ENCODE data around the gene ADAMTSL1.
A peak's percentile ranks its signal among the peaks of the same experiment; 100 is the strongest.

Gene ADAMTSL1

DNA sequence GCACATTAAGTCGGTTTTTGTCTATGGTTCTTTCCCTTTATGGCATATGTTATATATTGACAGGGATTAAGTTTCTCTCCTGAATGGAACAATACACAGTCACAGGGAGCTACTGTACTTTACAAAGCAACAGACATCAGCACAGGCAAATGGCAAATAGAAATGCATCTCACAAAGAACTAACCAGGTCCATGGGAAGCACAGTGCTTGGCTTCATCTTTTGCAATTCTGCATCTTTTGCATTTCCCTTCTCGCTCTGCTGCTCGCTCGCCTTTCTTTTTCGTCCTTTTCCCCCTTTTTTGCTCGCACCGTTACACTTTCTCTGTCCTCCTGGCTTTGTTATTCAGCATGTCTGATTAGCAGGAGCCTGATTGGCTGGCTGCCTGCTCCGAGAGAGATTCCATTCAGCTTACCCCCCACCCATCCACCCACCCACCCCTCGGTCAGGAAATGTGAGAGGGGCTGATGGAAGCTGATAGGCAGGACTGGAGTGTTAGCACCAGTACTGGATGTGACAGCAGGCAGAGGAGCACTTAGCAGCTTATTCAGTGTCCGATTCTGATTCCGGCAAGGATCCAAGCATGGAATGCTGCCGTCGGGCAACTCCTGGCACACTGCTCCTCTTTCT, at the start of gene ADAMTSL1:
ADAMTSL1 (plus strand) TSS at position 502 of the 628 bp plus-strand sequence; CDS start at position 582, 80 bp downstream.
- H3K4me1 Mint-ChIP-seq (ENCODE audit: low read depth): no peaks in the 10 kb centered on the region
- no peak within 1 kb of the TSS for H3K4me3 Mint-ChIP-seq
- no peaks in the 10 kb centered on the region for H3K9me3 Mint-ChIP-seq
- no peaks in the 10 kb centered on the region for H3K36me3 Mint-ChIP-seq (ENCODE audit: low read depth)
- H3K27me3 Mint-ChIP-seq (ENCODE audit: low read depth): peaks cover 3% of the 10 kb centered on the region
- no peak for DNase-seq (ENCODE audit: low spot score)
- H3K27ac Mint-ChIP-seq: no peak within 1 kb of the TSS

GRCh38 chr9:18427691-18428090, 46.3 kb upstream of the ADAMTSL1 start:
- DNase-seq (ENCODE audit: low spot score): no peak

DNA sequence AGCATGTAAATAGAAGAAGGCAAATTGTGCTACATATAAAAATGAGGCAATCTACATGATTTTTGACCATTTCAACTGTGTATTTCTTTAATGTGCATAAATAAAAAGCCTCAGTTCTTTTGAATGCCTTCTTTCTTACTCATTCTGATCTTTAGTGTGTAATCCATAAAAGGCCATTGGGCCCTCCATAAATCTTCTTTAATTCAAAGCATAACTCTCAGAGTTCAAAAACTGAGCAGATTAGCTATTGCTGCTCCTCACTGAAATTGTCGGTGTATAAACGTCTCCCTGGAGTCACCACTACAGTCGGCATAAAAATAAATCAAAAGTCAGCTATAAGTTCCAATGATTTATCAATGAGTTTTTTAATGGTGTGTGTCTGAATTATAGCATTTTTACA, 45.3 kb upstream of the ADAMTSL1 start:
- Mint-ChIP-seq H3K9me3 (no peaks in the 10 kb centered on the region), H3K4me3 (no peak overlapping the region), H3K27ac (no peak overlapping the region), H3K4me1 (ENCODE audit: low read depth) (no peaks in the 10 kb centered on the region), H3K27me3 (ENCODE audit: low read depth) (no peaks in the 10 kb centered on the region), H3K36me3 (ENCODE audit: low read depth) (no peaks in the 10 kb centered on the region)
- DNase-seq (ENCODE audit: low spot score): no peak

More at GRCh38 chr9:18427691-18428090, 46.3 kb upstream of the ADAMTSL1 start:
- Mint-ChIP-seq H3K27ac (no peak overlapping the region), H3K4me1 (ENCODE audit: low read depth) (no peaks in the 10 kb centered on the region), H3K9me3 (no peaks in the 10 kb centered on the region), H3K36me3 (ENCODE audit: low read depth) (no peaks in the 10 kb centered on the region), H3K27me3 (ENCODE audit: low read depth) (no peaks in the 10 kb centered on the region), H3K4me3 (no peak overlapping the region)

DNA sequence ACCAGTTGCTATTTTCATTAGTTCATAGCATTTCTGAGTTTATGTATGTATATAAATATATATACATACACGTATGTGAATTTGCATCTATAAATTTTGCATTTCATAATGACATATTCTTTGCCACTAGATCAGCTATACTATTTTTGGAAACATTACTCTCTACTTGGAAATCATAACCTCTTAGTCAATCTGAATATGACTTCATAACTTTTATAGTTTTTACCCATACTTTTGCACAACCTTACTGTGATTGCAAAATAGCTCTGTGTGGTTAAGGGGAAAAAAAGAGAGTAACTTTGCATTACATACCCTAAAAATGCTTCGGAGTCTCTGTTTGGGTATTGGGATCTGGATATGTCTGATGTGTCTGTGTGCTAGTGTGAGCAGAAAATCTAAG, 44.9 kb upstream of the ADAMTSL1 start:
- no peaks in the 10 kb centered on the region for H3K36me3 Mint-ChIP-seq (ENCODE audit: low read depth)
- DNase-seq (ENCODE audit: low spot score): no peak
- H3K9me3 Mint-ChIP-seq: no peaks in the 10 kb centered on the region
- H3K4me1 Mint-ChIP-seq (ENCODE audit: low read depth): no peaks in the 10 kb centered on the region
- no peaks in the 10 kb centered on the region for H3K27me3 Mint-ChIP-seq (ENCODE audit: low read depth)
- H3K4me3 Mint-ChIP-seq: no peak overlapping the region
- no peak overlapping the region for H3K27ac Mint-ChIP-seq

GRCh38 chr9:18433620-18434019, 40.3 kb upstream of the ADAMTSL1 start:
- Mint-ChIP-seq H3K4me3 (no peak overlapping the region), H3K36me3 (ENCODE audit: low read depth) (no peaks in the 10 kb centered on the region), H3K4me1 (ENCODE audit: low read depth) (no peaks in the 10 kb centered on the region), H3K27ac (no peak overlapping the region), H3K9me3 (no peaks in the 10 kb centered on the region), H3K27me3 (ENCODE audit: low read depth) (peaks cover 10% of the 10 kb centered on the region)
- DNase-seq (ENCODE audit: low spot score): no peak

- no peak overlapping the region for H3K27ac Mint-ChIP-seq
- H3K4me1 Mint-ChIP-seq (ENCODE audit: low read depth): peaks cover 1% of the 10 kb centered on the region
- H3K27me3 Mint-ChIP-seq (ENCODE audit: low read depth): peaks cover 17% of the 10 kb centered on the region
Measured at GRCh38 chr9:18437315-18438201, 36.4 kb upstream of the ADAMTSL1 start.

DNA sequence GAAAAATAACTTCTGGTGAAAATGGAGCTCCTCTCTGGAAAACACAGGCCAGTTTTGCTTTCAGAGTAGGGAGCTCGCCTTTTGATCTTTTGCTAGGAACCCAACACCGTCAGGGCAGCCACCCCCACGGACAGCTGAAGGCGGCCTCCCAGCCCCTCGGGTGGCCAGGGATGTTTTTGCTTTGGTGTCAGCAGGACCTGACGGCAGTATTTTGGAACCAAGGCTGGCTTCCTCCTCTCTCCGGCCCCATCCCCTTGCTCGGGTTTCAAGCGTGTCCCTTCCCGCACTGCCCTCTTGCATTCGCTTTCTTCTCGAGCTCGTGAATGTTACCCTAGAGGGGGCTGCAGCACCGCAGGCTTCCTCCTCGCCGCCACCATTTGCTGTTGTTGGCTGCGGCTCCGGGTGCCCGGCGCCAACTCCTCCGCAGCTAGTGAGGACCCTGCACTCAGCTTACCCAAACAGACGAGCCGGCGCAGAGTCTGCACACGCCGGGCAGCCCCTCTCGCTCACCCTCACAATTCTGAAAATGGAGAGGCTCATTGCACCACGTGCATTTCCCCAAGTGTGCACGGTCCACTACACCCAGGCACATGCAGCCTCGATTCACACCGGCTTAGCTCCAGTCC, 35.5 kb upstream of the ADAMTSL1 start:
- Mint-ChIP-seq H3K27me3 (ENCODE audit: low read depth) (peaks cover 17% of the 10 kb centered on the region), H3K36me3 (ENCODE audit: low read depth) (no peaks in the 10 kb centered on the region), H3K27ac (no peak overlapping the region), H3K4me1 (ENCODE audit: low read depth) (peaks cover 1% of the 10 kb centered on the region), H3K4me3 (no peak overlapping the region), H3K9me3 (no peaks in the 10 kb centered on the region)
- no peak for DNase-seq (ENCODE audit: low spot score)

More at GRCh38 chr9:18437315-18438201, 36.4 kb upstream of the ADAMTSL1 start:
- DNase-seq (ENCODE audit: low spot score): no peak
- H3K4me3 Mint-ChIP-seq: no peak overlapping the region
- H3K36me3 Mint-ChIP-seq (ENCODE audit: low read depth): no peaks in the 10 kb centered on the region
- H3K9me3 Mint-ChIP-seq: no peaks in the 10 kb centered on the region

DNA sequence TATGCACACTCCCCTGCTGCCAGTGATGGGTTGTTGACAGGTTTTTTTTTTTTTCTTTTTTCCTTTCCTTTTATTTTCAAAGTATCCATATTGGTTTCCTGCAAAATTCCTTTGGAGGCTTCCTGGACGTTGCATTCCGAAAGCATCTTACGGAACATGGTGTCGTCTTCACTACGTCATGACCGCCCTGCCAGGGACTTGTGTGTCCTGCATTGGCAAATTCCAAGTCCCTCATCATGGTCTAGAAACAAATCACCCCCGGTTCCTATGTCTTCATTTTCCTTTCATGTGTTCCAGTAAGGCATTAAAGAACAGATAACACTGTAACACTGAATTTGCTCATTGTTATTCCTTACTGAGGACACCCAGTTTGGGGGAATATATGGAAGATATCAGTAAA, 35.0 kb upstream of the ADAMTSL1 start:
- Mint-ChIP-seq H3K36me3 (ENCODE audit: low read depth) (no peaks in the 10 kb centered on the region), H3K27ac (no peak overlapping the region), H3K9me3 (no peaks in the 10 kb centered on the region), H3K27me3 (ENCODE audit: low read depth) (peaks cover 17% of the 10 kb centered on the region), H3K4me1 (ENCODE audit: low read depth) (peaks cover 1% of the 10 kb centered on the region), H3K4me3 (no peak overlapping the region)
- no peak for DNase-seq (ENCODE audit: low spot score)

GRCh38 chr9:18441261-18441660, 32.7 kb upstream of the ADAMTSL1 start:
- Mint-ChIP-seq H3K36me3 (ENCODE audit: low read depth) (no peaks in the 10 kb centered on the region), H3K27ac (no peak overlapping the region), H3K9me3 (no peaks in the 10 kb centered on the region), H3K27me3 (ENCODE audit: low read depth) (peaks cover 17% of the 10 kb centered on the region), H3K4me1 (ENCODE audit: low read depth) (peaks cover 1% of the 10 kb centered on the region), H3K4me3 (no peak overlapping the region)
- no peak for DNase-seq (ENCODE audit: low spot score)

GRCh38 chr9:18442629-18443491, 31.1 kb upstream of the ADAMTSL1 start:
- no peaks in the 10 kb centered on the region for H3K36me3 Mint-ChIP-seq (ENCODE audit: low read depth)
- peaks cover 15% of the 10 kb centered on the region for H3K27me3 Mint-ChIP-seq (ENCODE audit: low read depth)
- peaks cover 1% of the 10 kb centered on the region for H3K4me1 Mint-ChIP-seq (ENCODE audit: low read depth)
- DNase-seq (ENCODE audit: low spot score): peak; percentile 36
- H3K9me3 Mint-ChIP-seq: no peaks in the 10 kb centered on the region
- H3K27ac Mint-ChIP-seq: no peak overlapping the region
- no peak overlapping the region for H3K4me3 Mint-ChIP-seq

DNA sequence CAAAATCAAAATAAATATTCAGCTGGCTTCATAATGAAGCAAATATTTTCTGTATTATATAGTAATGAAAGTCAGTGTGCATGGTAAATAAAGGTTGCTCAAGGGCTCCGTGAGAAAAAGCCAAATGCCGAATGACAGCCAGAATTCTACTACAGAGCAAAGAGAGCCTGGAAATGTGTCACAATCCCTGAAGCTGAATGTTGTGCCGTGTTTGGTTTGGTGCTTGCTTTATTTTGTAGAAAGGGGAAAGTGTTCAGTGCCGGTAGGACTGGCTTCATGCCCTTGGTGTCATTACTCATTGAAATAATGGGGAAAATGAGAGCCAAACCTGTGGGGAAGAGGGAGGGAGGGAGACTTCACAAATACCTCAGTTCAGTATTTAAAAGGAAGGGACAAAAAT, 26.8 kb upstream of the ADAMTSL1 start:
- no peaks in the 10 kb centered on the region for H3K4me1 Mint-ChIP-seq (ENCODE audit: low read depth)

DNA sequence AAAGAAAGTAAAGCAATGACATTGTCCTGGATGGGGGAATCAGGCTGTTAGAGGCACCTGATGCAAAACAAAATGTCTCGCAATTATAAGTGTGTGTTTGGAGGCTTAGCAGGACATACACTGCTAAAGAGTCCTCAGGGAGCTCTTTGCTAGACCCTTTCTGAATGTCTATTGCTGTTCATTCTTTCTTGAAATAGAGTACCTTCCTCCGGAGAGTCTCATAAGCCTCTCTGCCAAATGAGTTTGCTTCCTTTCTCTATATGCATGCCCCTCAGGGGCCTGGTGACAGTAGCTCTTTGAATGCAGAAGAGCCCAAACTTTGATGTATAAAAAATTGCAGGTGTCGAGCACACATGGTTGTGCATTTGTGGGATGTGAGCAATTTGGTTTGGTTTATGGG, 26.4 kb upstream of the ADAMTSL1 start:
- DNase-seq (ENCODE audit: low spot score): no peak
- no peaks in the 10 kb centered on the region for H3K4me1 Mint-ChIP-seq (ENCODE audit: low read depth)
- H3K27me3 Mint-ChIP-seq (ENCODE audit: low read depth): no peaks in the 10 kb centered on the region
- H3K9me3 Mint-ChIP-seq: no peaks in the 10 kb centered on the region
- no peak overlapping the region for H3K27ac Mint-ChIP-seq
- no peaks in the 10 kb centered on the region for H3K36me3 Mint-ChIP-seq (ENCODE audit: low read depth)
- no peak overlapping the region for H3K4me3 Mint-ChIP-seq

More for the DNA sequence above, 26.8 kb upstream of the ADAMTSL1 start:
- Mint-ChIP-seq H3K9me3 (no peaks in the 10 kb centered on the region), H3K36me3 (ENCODE audit: low read depth) (no peaks in the 10 kb centered on the region), H3K27ac (no peak overlapping the region), H3K4me3 (no peak overlapping the region), H3K27me3 (ENCODE audit: low read depth) (no peaks in the 10 kb centered on the region)
- DNase-seq (ENCODE audit: low spot score): no peak

DNA sequence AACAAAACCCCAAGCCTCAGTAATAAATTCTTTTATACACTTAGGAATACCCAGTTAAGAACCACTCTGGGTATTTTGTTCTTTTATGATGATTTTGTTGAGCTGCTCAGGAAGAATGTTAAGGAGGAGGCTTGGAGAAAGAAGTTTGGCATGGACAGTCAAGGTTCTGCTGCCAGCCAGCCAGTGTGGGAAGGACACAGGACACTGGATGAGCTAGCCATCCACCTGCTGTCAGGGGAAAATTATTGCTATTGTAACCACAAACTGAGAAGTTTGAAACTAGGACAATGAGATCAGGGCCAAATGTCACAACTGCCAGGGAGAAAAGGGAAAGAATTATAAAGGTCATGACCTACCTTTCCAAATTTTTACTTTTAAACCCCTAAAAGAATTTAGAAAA, 25.9 kb upstream of the ADAMTSL1 start:
- H3K9me3 Mint-ChIP-seq: no peaks in the 10 kb centered on the region
- DNase-seq (ENCODE audit: low spot score): no peak
- no peaks in the 10 kb centered on the region for H3K4me1 Mint-ChIP-seq (ENCODE audit: low read depth)
- H3K4me3 Mint-ChIP-seq: no peak overlapping the region
- H3K36me3 Mint-ChIP-seq (ENCODE audit: low read depth): no peaks in the 10 kb centered on the region
- H3K27me3 Mint-ChIP-seq (ENCODE audit: low read depth): no peaks in the 10 kb centered on the region
- no peak overlapping the region for H3K27ac Mint-ChIP-seq
